GM12878 (cell line): ENCODE results near the gene FGF14. TPM values are rescaled to one million over a fixed set of nuclear protein-coding genes. Genes with fewer than 3 reads are reported as not detected.

ENCODE experiments used
- ATAC-seq: fragments of 200-7000 bp; cut with Tn5 transposase; 3 replicates; pipeline ENCODE4 v1.9.1; 2020; ENCODE audit warnings: mild to moderate bottlenecking, moderate library complexity
- BruUV-seq: library from RNA; stranded (reverse); fragments of 400-500 nt; replicated peaks from 2 replicates; lab custom pipeline; 2021; lab: Mats Ljungman, UMichigan
- CTCF ChIA-PET: fragments of 300-600 bp; sonication (Branson Sonifier 250); formaldehyde crosslinking; extraction: SDS; loops from one replicate; lab custom pipeline; 2021; ENCODE audit warnings: inconsistent platforms; lab: Yijun Ruan, JAX
- POLR2A ChIA-PET: fragments of 350-600 bp; formaldehyde crosslinking; extraction: SDS; loops from one replicate; lab custom pipeline; 2021; ENCODE audit warnings: inconsistent platforms; lab: Charles Lee
- RAD21 ChIA-PET: fragments of 300-600 bp; sonication (Branson Sonifier 250); formaldehyde crosslinking; loops from one replicate; lab custom pipeline; 2023; ENCODE audit warnings: antibody characterized with exemption; ENCODE audit not compliant: unreplicated experiment; lab: Charles Lee
- SMC1A ChIA-PET: fragments of 300-600 bp; sonication (Branson Sonifier 250); formaldehyde crosslinking; loops from one replicate; lab custom pipeline; 2023; ENCODE audit not compliant: unreplicated experiment, uncharacterized antibody; lab: Charles Lee
- DNase-seq: peaks from one replicate; pipeline ENCODE4 v3.0.0-alpha.2; 2011; ENCODE audit warnings: low read depth, low spot score
- FAIRE-seq: peaks from 3 replicates; lab custom pipeline; 2011; peaks lifted over from hg19 to GRCh38; lab: Jason Lieb, UNC
- H2AFZ ChIP-seq: 2 replicates; pipeline ENCODE4 v1.6.0; 2011; ENCODE audit warnings: low read depth, low read length, control low read depth; ENCODE audit not compliant: control insufficient read depth
- H3K27ac ChIP-seq: 2 replicates; pipeline ENCODE4 v1.5.1; 2011; ENCODE audit warnings: control low read depth; ENCODE audit not compliant: control insufficient read depth, insufficient read depth
- H3K27me3 ChIP-seq, 2 experiments: replicated peaks in 1 of 2; 2 replicates each; pipeline versions ENCODE4 v1.6.0 to v1.6.1; 2011; ENCODE audit warnings: low read length in 1 of 2; ENCODE audit not compliant: control insufficient read depth in 2 of 2, insufficient read depth in 2 of 2
- H3K36me3 ChIP-seq, 2 experiments: 2 replicates each; pipeline ENCODE4 v1.5.1; 2011; ENCODE audit warnings: low read length in 1 of 2; ENCODE audit not compliant: control insufficient read depth in 2 of 2, insufficient read depth in 2 of 2
- H3K4me1 ChIP-seq: 2 replicates; pipeline ENCODE4 v1.6.1; 2011; ENCODE audit warnings: mild to moderate bottlenecking, low read length, moderate library complexity, mixed read lengths; ENCODE audit not compliant: control insufficient read depth, insufficient read depth
- H3K4me2 ChIP-seq: 2 replicates; pipeline ENCODE4 v1.6.0; 2011; ENCODE audit warnings: control low read depth; ENCODE audit not compliant: control insufficient read depth, insufficient read depth
- H3K4me3 ChIP-seq: fragments of 200-600 bp; sonication (generic); 2 replicates; pipeline ENCODE4 v1.5.1; 2016
- H3K79me2 ChIP-seq: 2 replicates; pipeline ENCODE4 v1.6.0; 2011; ENCODE audit warnings: low read length; ENCODE audit not compliant: control insufficient read depth, insufficient read depth
- H3K9ac ChIP-seq: 2 replicates; pipeline ENCODE4 v1.8.0; 2011; ENCODE audit warnings: low read length, control low read depth, mixed read lengths; ENCODE audit not compliant: control insufficient read depth, insufficient read depth
- H3K9me3 ChIP-seq: replicated peaks from 3 replicates; pipeline ENCODE4 v1.5.1; 2011; ENCODE audit warnings: mild to moderate bottlenecking, low read length; ENCODE audit not compliant: control insufficient read depth, insufficient read depth
- H4K20me1 ChIP-seq: 2 replicates; pipeline ENCODE4 v1.6.0; 2011; ENCODE audit not compliant: control insufficient read depth, insufficient read depth
- ASH2L ChIP-seq: fragments of 300-600, 200-600 bp; sonication (generic); IDR thresholded peaks from 2 replicates; pipeline ENCODE4 v1.6.1; 2017; ENCODE audit warnings: low read depth, mild to moderate bottlenecking, borderline replicate concordance
- BCLAF1 ChIP-seq: fragments of 450-650 bp; IDR thresholded peaks from 2 replicates; pipeline ENCODE4 v1.6.1; 2017; ENCODE audit warnings: antibody characterized with exemption, mild to moderate bottlenecking, moderate library complexity
- CBX3 ChIP-seq: fragments of 200-600 bp; sonication (generic); IDR thresholded peaks from 2 replicates; pipeline ENCODE4 v1.6.1; 2016; ENCODE audit warnings: low read depth, borderline replicate concordance
- CEBPB ChIP-seq, 2 experiments: fragments of 150-350 bp in 1 of 2; IDR thresholded peaks; 2 replicates each; pipeline ENCODE4 v1.6.1; 2012 to 2014; ENCODE audit warnings: low read depth in 2 of 2, low read length in 2 of 2, borderline replicate concordance in 1 of 2, inconsistent platforms in 1 of 2
- CHD2 ChIP-seq: IDR thresholded peaks from 2 replicates; pipeline ENCODE4 v1.6.1; 2011; ENCODE audit warnings: low read depth, low read length, improper control_type of control experiment, borderline replicate concordance
- E2F4 ChIP-seq: IDR thresholded peaks from 2 replicates; pipeline ENCODE4 v1.6.1; 2012; ENCODE audit warnings: low read depth, low read length, improper control_type of control experiment
- EGR1 ChIP-seq, 2 experiments: IDR thresholded peaks; 1 replicate in 1 of 2; 2 replicates in 1 of 2; pipeline ENCODE4 v1.6.1; 2011 to 2012; ENCODE audit warnings: low read depth in 2 of 2, low read length in 2 of 2, borderline replicate concordance in 1 of 2, mild to moderate bottlenecking in 1 of 2, moderate library complexity in 1 of 2
- GABPA ChIP-seq: IDR thresholded peaks from 2 replicates; pipeline ENCODE4 v1.6.1; 2014; ENCODE audit warnings: antibody characterized with exemption, low read depth, mild to moderate bottlenecking, inconsistent platforms
- HDAC6 ChIP-seq: fragments of 200-600 bp; sonication (generic); IDR thresholded peaks from one replicate; pipeline ENCODE4 v1.8.0; 2017; ENCODE audit warnings: antibody characterized with exemption; ENCODE audit not compliant: unreplicated experiment
- IKZF2 ChIP-seq, 2 experiments: fragments of 450-650 bp; IDR thresholded peaks; 2 replicates each; pipeline ENCODE4 v1.6.1; 2017; ENCODE audit warnings: mild to moderate bottlenecking in 2 of 2, moderate library complexity in 2 of 2
- KDM1A ChIP-seq: fragments of 200-600 bp; sonication (generic); IDR thresholded peaks from 2 replicates; pipeline ENCODE4 v1.6.1; 2016; ENCODE audit warnings: borderline replicate concordance
- NBN ChIP-seq: fragments of 450-650 bp; IDR thresholded peaks from 2 replicates; pipeline ENCODE4 v1.6.1; 2016
- SMARCA5 ChIP-seq: fragments of 450-650 bp; IDR thresholded peaks from 2 replicates; pipeline ENCODE4 v1.6.1; 2017; ENCODE audit warnings: mild to moderate bottlenecking
- SP1 ChIP-seq: IDR thresholded peaks from one replicate; pipeline ENCODE4 v1.6.1; 2011; ENCODE audit warnings: low read depth, low read length
- SREBF1 ChIP-seq: IDR thresholded peaks from 2 replicates; pipeline ENCODE4 v1.6.1; 2012; ENCODE audit warnings: mild to moderate bottlenecking, low read length
- WRNIP1 ChIP-seq: IDR thresholded peaks from 2 replicates; pipeline ENCODE4 v1.6.1; 2011; ENCODE audit warnings: low read depth, low read length, improper control_type of control experiment, borderline replicate concordance
- WGBS: methylation state at CpG from one replicate; pipeline ENCODE4 v1.1.6; 2016; ENCODE audit warnings: low lambda C conversion rate; ENCODE audit not compliant: insufficient replicate concordance, insufficient coverage; ENCODE audit errors: missing lambda C conversion rate; 5-methylcytosine and 5-hydroxymethylcytosine counted together
- in situ Hi-C: fragments of 300-500 bp; cut with MboI; formaldehyde crosslinking; loops from 9 replicates; pipeline ENCODE4 v1.14.3; 2018; ENCODE audit warnings: mixed read lengths
- intact Hi-C: fragments of 100-400 bp; cut with micrococcal nuclease; formaldehyde crosslinking; loops from one replicate; pipeline ENCODE4 v1.14.2; 2022; ENCODE audit not compliant: unreplicated experiment
- polyA plus RNA-seq, 11 experiments: library from polyadenylated mRNA; depleted of rRNA in 4 of 11; unstranded in 6 of 11; stranded (reverse) in 5 of 11; fragments of >200 nt; fragmentation: Nextera tagmentation in 4 of 11; fragmentation: Illumina TruSeq in 1 of 11; extraction: Ambion mirVana in 4 of 11; extraction: Trizol in 1 of 11; gene quantifications; 1 replicate in 1 of 11; 2 replicates in 10 of 11; pipeline versions ENCODE4 v1.2.1 to v1.2.3, GENCODE V29; 2011 to 2016; ENCODE audit warnings: inconsistent platforms in 2 of 11, missing spikeins in 2 of 11, low read depth in 1 of 11
- total RNA-seq, 4 experiments: library from RNA; depleted of rRNA in 3 of 4; stranded (reverse); fragments of >200 nt in 3 of 4; fragmentation: Illumina TruSeq in 1 of 4; extraction: Trizol in 1 of 4; gene quantifications; 2 replicates each; pipeline versions ENCODE4 v1.2.1 to v1.2.3, GENCODE V29; 2013 to 2021
- TF ChIP-seq, protein P1 (sequence below): IDR thresholded peaks from 2 replicates; pipeline ENCODE4 v1.6.1; 2011; ENCODE audit warnings: low read depth, low read length, improper control_type of control experiment, borderline replicate concordance
- TF ChIP-seq, protein P2 (sequence below): fragments of 450-650 bp; conservative IDR thresholded peaks from 2 replicates; pipeline ENCODE4 v1.6.1; 2017; ENCODE audit warnings: mild to moderate bottlenecking, moderate library complexity

FGF14 gene
- total and polyA plus RNA-seq, 10 of the 15 experiments (the other 5 are each of a cell fraction or from before 2014, with no cell fraction given): under 0.01 to 0.44 (median 0.04) TPM

- TF ChIP-seq BCLAF1: no peak
These were observed 486.5 kb downstream of the FGF14 start (continued) for GRCh38 chr13:101915331-101915730.

- H2AFZ ChIP-seq: no peak overlapping the region
- ATAC-seq (no peak), DNase-seq (no peak), FAIRE-seq (no peak)
- H3K9me3 ChIP-seq: no peaks in the 10 kb centered on the region
- ChIA-PET CTCF (no interaction called here), RAD21 (no interaction called here), SMC1A (no interaction called here), POLR2A (no interaction called here)
- no peaks in the 10 kb centered on the region for H4K20me1 ChIP-seq
- intact Hi-C loops (no loop called here), in situ Hi-C loops (no loop called here)
- H3K79me2 ChIP-seq: no peaks in the 10 kb centered on the region
- H3K9ac ChIP-seq: no peak overlapping the region
- no peak overlapping the region for H3K4me2 ChIP-seq
- no TSS peak for BruUV-seq
- no peak for TF ChIP-seq HDAC6
- TF ChIP-seq NBN: no peak
- TF ChIP-seq ASH2L: no peak
- TF ChIP-seq SREBF1: no peak
- no peak for TF ChIP-seq SP1
- TF ChIP-seq, protein P1, sequence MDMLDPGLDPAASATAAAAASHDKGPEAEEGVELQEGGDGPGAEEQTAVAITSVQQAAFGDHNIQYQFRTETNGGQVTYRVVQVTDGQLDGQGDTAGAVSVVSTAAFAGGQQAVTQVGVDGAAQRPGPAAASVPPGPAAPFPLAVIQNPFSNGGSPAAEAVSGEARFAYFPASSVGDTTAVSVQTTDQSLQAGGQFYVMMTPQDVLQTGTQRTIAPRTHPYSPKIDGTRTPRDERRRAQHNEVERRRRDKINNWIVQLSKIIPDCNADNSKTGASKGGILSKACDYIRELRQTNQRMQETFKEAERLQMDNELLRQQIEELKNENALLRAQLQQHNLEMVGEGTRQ: no peak
- no peak for TF ChIP-seq WRNIP1
- TF ChIP-seq E2F4: no peak
- no peak for TF ChIP-seq CBX3
- TF ChIP-seq, protein P2, sequence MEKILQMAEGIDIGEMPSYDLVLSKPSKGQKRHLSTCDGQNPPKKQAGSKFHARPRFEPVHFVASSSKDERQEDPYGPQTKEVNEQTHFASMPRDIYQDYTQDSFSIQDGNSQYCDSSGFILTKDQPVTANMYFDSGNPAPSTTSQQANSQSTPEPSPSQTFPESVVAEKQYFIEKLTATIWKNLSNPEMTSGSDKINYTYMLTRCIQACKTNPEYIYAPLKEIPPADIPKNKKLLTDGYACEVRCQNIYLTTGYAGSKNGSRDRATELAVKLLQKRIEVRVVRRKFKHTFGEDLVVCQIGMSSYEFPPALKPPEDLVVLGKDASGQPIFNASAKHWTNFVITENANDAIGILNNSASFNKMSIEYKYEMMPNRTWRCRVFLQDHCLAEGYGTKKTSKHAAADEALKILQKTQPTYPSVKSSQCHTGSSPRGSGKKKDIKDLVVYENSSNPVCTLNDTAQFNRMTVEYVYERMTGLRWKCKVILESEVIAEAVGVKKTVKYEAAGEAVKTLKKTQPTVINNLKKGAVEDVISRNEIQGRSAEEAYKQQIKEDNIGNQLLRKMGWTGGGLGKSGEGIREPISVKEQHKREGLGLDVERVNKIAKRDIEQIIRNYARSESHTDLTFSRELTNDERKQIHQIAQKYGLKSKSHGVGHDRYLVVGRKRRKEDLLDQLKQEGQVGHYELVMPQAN: no peak
- no peak for TF ChIP-seq CEBPB (IDR thresholded peaks at IDR 0.05; ENCODE audit: borderline replicate concordance in 1 of 2, low read depth in 2 of 2, low read length in 2 of 2)
- no peak for TF ChIP-seq CHD2
- no peak for TF ChIP-seq IKZF2 (IDR thresholded peaks at IDR 0.05)
- no peak for TF ChIP-seq EGR1 (IDR thresholded peaks at IDR 0.05; ENCODE audit: borderline replicate concordance in 1 of 2, low read depth in 2 of 2, low read length in 2 of 2)
- TF ChIP-seq SMARCA5: no peak
- TF ChIP-seq KDM1A: no peak
- no peak for TF ChIP-seq GABPA
- no peaks in the 10 kb centered on the region for H3K36me3 ChIP-seq
- 0 out of 4 replicates have a peak, but pooled peaks cover 0 to 1% of the 10 kb centered on the region in 2 experiments for H3K27me3 ChIP-seq
- H3K4me1 ChIP-seq: no peaks in the 10 kb centered on the region
- H3K4me3 ChIP-seq: no peak overlapping the region
- 27% methylated on average over 2 of the region's 2 CpGs for WGBS
- H3K27ac ChIP-seq: no peak overlapping the region
These were observed 490.1 kb downstream of the FGF14 start for GRCh38 chr13:101911752-101912151.
